G401.6 (cell line): Measurements from ENCODE around the gene DDX24.

Source experiments
- FAIRE-seq: peaks from 2 replicates; lab custom pipeline; 2012; peaks lifted over from hg19 to GRCh38; lab: Jason Lieb, UNC

DDX24 gene

GRCh38 chr14:94114589-94115057 is 33.6 kb upstream of the DDX24 start:
- FAIRE-seq = no peak

GRCh38 chr14:94113908-94114588 is 33.0 kb upstream of the DDX24 start:
- no peak for FAIRE-seq

- FAIRE-seq = no peak
Measured at GRCh38 chr14:94113490-94113889, 32.5 kb upstream of the DDX24 start.

- no peak for FAIRE-seq
Measured at GRCh38 chr14:94113073-94113472, 32.1 kb upstream of the DDX24 start.

GRCh38 chr14:94112513-94113063 is 31.6 kb upstream of the DDX24 start:
- no peak for FAIRE-seq

GRCh38 chr14:94111276-94112095 is 30.5 kb upstream of the DDX24 start:
- FAIRE-seq = no peak

- no peak for FAIRE-seq
Measured at GRCh38 chr14:94110552-94111181, 29.7 kb upstream of the DDX24 start, which contains the start of gene IFI27. IFI27 (plus strand) TSS chr14:94110736.

- FAIRE-seq = no peak
Measured at GRCh38 chr14:94109915-94110250, 28.9 kb upstream of the DDX24 start.

GRCh38 chr14:94104731-94105130 is 23.7 kb upstream of the DDX24 start:
- no peak for FAIRE-seq

GRCh38 chr14:94103554-94104150 is 22.6 kb upstream of the DDX24 start:
- no peak for FAIRE-seq

GRCh38 chr14:94102768-94103482 is 21.9 kb upstream of the DDX24 start:
- FAIRE-seq = no peak

- FAIRE-seq = no peak
Measured at GRCh38 chr14:94101748-94102147, 20.7 kb upstream of the DDX24 start.

GRCh38 chr14:94100847-94101246 is 19.8 kb upstream of the DDX24 start:
- no peak for FAIRE-seq

- FAIRE-seq = no peak
Measured at GRCh38 chr14:94099006-94099405, 18.0 kb upstream of the DDX24 start.

- no peak for FAIRE-seq
Measured at GRCh38 chr14:94098326-94098992, 17.5 kb upstream of the DDX24 start.

- FAIRE-seq = no peak
Measured at GRCh38 chr14:94097091-94097490, 16.1 kb upstream of the DDX24 start.

- no peak for FAIRE-seq
Measured at GRCh38 chr14:94093418-94093817, 12.4 kb upstream of the DDX24 start.

- no peak for FAIRE-seq
Measured at GRCh38 chr14:94089479-94089878, 8.5 kb upstream of the DDX24 start.

- FAIRE-seq = no peak
Measured at GRCh38 chr14:94088516-94088915, 7.5 kb upstream of the DDX24 start.

GRCh38 chr14:94087891-94088290 is 6.9 kb upstream of the DDX24 start:
- no peak for FAIRE-seq

GRCh38 chr14:94081386-94081820 is 401 bp upstream of the DDX24 start:
- FAIRE-seq = no peak
